Sigmoid colon (tissue), 4 donors: ENCODE results near the gene DARS1.

Experiments
- CTCF ChIP-seq, 4 experiments: fragments of 450-650 bp in 3 of 4; fragments of 200-600 bp in 1 of 4; IDR thresholded peaks; one replicate each; pipeline ENCODE4 v1.5.1; 2016 to 2019; ENCODE audit warnings: antibody characterized with exemption in 4 of 4, mild to moderate bottlenecking in 3 of 4, moderate library complexity in 2 of 4
- EP300 ChIP-seq, 4 donors: sonication (generic); formaldehyde crosslinking; IDR thresholded peaks; one replicate each; pipeline ENCODE4 v1.6.1; 2017; ENCODE audit warnings: antibody characterized with exemption in 4 of 4
- POLR2A ChIP-seq, 2 donors: fragments of 450-650 bp; IDR thresholded peaks; one replicate each; pipeline ENCODE4 v1.6.1; 2016; ENCODE audit warnings: antibody characterized with exemption in 2 of 2, mild to moderate bottlenecking in 2 of 2, moderate library complexity in 2 of 2
- POLR2AphosphoS5 ChIP-seq, 4 donors: sonication (generic); formaldehyde crosslinking; IDR thresholded peaks; one replicate each; pipeline ENCODE4 v1.6.1; 2017; ENCODE audit warnings: antibody characterized with exemption in 4 of 4

GRCh38 chr2:136005462-136006196 is 20.2 kb upstream of the DARS1 start:
- TF ChIP-seq CTCF (IDR thresholded peaks at IDR 0.05) (no peak), POLR2A (IDR thresholded peaks at IDR 0.05) (no peak), POLR2AphosphoS5 (IDR thresholded peaks at IDR 0.05) (no peak), EP300 (IDR thresholded peaks at IDR 0.05) (no peak)
